SHP77 treated with DMSO at 0.1 percent for 48 hours (cell line): ENCODE data around the gene XIAP.
"Not testable (repeated sequence)": the region's sequence is repeated elsewhere in the genome, so short reads cannot be mapped to it uniquely, and the experiment has no call there.

Experiments used
- DNase-seq: peaks from one replicate; lab custom pipeline; 2025; lab: John Stamatoyannopoulos, UW

XIAP gene

GRCh38 chrX:123876177-123876576, 16.3 kb downstream of the XIAP start:
- DNase-seq = no peak

GRCh38 chrX:123876844-123877243, 17.0 kb downstream of the XIAP start:
- no peak for DNase-seq

- no peak for DNase-seq
These were observed 18.4 kb downstream of the XIAP start for GRCh38 chrX:123878252-123878721.

GRCh38 chrX:123881330-123881729, 21.5 kb downstream of the XIAP start:
- no peak for DNase-seq

GRCh38 chrX:123882391-123882790, 22.5 kb downstream of the XIAP start:
- DNase-seq = no peak

GRCh38 chrX:123884809-123885408, 25.1 kb downstream of the XIAP start:
- peak; percentile 1 for DNase-seq

- DNase-seq = no peak
These were observed 39.8 kb downstream of the XIAP start for GRCh38 chrX:123899701-123900100.

GRCh38 chrX:123903261-123903660, 43.4 kb downstream of the XIAP start:
- not testable (repeated sequence) for DNase-seq

GRCh38 chrX:123905332-123905731, 45.5 kb downstream of the XIAP start:
- DNase-seq = no peak

- no peak for DNase-seq
These were observed 46.9 kb downstream of the XIAP start for GRCh38 chrX:123906557-123907316.

- no peak for DNase-seq
These were observed 49.7 kb downstream of the XIAP start for GRCh38 chrX:123909523-123909922.

- DNase-seq = no peak
These were observed 57.2 kb downstream of the XIAP start for GRCh38 chrX:123917069-123917468.

- DNase-seq = no peak
These were observed 58.4 kb downstream of the XIAP start for GRCh38 chrX:123918106-123918721.

GRCh38 chrX:123920105-123920785, 60.4 kb downstream of the XIAP start:
- no peak for DNase-seq

- no peak for DNase-seq
These were observed 63.4 kb downstream of the XIAP start for GRCh38 chrX:123923211-123923610.

- no peak for DNase-seq
These were observed 64.3 kb downstream of the XIAP start for GRCh38 chrX:123924186-123924585.

- DNase-seq = no peak
These were observed 68.0 kb downstream of the XIAP start for GRCh38 chrX:123927845-123928244.

- DNase-seq = not testable (repeated sequence)
These were observed 72.2 kb downstream of the XIAP start for GRCh38 chrX:123932055-123932454.

- no peak for DNase-seq
These were observed 83.2 kb downstream of the XIAP start for GRCh38 chrX:123943074-123943473.

GRCh38 chrX:123943488-123943887, 83.6 kb downstream of the XIAP start:
- no peak for DNase-seq

GRCh38 chrX:123949846-123950245, 90.0 kb downstream of the XIAP start:
- DNase-seq = no peak

- DNase-seq = peak; percentile 39
These were observed 99.6 kb downstream of the XIAP start for GRCh38 chrX:123959281-123960063.
